Measurements from ENCODE around the gene STAB2.

The STAB2 gene

DNA sequence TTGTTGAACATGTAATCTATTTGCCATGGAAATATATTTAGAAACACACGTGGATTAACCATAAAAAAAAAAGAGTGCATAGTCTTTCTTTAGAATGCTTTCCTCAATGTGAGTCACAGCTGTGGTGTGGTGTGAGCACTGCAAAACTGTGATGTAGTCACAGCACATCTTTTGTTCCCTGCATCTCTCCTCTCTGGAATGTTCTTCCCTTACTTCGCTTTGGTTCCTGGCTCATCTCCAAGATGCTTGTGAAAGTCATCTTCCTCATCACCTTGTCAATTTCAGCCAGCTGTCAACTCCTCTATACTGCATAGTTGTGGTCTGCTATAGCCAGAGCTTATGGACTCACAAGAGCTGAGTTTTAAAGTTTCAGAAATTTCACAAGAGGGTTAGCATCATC, 60.2 kb downstream of the STAB2 start:
- no peak overlapping the region for H3K27ac ChIP-seq
- TF ChIP-seq, protein P1, sequence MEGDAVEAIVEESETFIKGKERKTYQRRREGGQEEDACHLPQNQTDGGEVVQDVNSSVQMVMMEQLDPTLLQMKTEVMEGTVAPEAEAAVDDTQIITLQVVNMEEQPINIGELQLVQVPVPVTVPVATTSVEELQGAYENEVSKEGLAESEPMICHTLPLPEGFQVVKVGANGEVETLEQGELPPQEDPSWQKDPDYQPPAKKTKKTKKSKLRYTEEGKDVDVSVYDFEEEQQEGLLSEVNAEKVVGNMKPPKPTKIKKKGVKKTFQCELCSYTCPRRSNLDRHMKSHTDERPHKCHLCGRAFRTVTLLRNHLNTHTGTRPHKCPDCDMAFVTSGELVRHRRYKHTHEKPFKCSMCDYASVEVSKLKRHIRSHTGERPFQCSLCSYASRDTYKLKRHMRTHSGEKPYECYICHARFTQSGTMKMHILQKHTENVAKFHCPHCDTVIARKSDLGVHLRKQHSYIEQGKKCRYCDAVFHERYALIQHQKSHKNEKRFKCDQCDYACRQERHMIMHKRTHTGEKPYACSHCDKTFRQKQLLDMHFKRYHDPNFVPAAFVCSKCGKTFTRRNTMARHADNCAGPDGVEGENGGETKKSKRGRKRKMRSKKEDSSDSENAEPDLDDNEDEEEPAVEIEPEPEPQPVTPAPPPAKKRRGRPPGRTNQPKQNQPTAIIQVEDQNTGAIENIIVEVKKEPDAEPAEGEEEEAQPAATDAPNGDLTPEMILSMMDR (conservative IDR thresholded peaks at IDR 0.05): no peak

DNA sequence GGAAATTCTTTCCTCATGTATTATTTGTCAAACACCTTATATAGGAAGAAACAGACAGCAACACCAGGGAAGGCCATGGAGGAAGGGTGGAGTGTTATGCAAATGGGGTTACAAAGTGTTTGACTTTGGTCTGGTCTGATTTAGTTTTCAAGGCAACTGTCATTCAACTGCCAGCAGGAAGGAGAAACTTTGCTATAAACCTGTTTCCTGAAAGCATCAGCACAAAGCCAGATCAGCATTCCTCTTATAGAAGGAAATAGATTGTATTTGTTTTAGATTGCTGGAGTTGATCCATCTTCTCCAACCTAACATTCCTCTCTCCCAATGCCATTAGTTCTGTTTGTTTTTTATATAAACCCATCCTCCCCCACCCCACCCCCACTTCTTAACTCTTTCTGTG, 65.7 kb downstream of the STAB2 start:
- H3K27ac ChIP-seq: peak overlapping the region; percentile 81
- TF ChIP-seq, protein P1 (conservative IDR thresholded peaks at IDR 0.05): no peak

DNA sequence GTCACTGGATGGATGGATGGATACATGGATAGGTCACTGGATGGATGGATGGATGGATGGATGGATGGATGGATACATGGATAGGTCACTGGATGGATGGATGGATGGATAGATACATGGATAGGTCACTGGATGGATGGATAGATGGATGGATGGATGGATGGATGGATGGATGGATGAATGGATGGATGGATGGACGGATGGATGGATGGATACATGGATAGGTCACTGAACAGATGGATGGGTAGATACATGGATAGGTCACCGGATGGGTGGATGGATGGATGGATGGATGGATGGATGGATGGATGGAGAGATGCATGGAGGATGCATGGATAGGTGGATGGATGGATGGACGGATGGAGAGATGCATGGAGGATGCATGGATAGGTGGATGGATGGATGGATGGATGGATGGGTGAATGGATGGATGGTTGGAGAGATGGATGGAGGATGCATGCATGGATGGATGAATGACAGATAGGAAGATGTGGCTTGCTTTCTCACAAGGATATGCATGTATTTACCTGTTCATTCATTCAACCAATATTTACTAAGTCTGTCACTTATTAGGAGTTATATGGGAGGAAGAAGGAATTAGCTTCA, 66.6 kb downstream of the STAB2 start:
- H3K27ac ChIP-seq: peak overlapping the region; percentile 81

DNA sequence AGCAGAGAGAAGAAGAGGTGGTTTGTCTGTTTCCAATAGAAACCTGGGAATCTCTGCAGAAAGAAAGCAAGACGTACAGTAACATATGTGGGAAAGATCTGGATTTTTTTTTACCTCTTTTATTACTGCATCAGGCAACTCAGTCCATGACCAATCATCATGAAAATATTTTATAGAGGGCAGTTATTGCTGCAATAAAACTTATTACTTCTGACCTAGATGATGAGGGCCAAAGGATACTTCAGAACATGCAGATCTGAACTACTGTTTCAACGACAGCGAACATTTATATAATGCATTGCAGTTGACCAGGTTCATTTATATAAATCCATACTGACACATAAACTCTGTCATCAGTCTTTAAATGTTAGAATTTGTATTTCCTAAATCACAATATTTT, 67.7 kb downstream of the STAB2 start:
- TF ChIP-seq, protein P1 (conservative IDR thresholded peaks at IDR 0.05): no peak

DNA sequence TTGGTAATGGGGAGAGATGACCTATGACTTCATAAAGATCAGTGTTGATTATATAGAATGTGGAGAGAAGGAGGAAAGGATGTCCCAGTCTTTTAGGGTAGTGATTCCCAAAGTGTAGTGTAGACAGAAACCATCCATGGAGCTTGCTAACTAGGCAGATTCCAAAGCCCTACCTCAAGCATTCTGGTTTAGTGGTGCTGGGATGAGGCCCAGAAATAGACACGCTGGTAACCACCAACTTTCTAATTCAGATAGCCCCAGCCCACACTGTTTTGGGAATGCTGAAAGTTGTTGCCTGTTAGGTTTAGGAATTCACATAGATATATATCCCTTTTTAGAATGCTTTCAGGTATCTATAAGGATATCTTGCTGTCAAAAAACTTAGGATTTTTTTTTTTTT, 69.2 kb downstream of the STAB2 start:
- TF ChIP-seq, protein P1 (conservative IDR thresholded peaks at IDR 0.05): no peak
- H3K27ac ChIP-seq: peak overlapping the region; percentile 81; the same call in 1 of the 2 replicates

More for the DNA sequence above, 67.7 kb downstream of the STAB2 start:
- H3K27ac ChIP-seq: peak overlapping the region; percentile 81

DNA sequence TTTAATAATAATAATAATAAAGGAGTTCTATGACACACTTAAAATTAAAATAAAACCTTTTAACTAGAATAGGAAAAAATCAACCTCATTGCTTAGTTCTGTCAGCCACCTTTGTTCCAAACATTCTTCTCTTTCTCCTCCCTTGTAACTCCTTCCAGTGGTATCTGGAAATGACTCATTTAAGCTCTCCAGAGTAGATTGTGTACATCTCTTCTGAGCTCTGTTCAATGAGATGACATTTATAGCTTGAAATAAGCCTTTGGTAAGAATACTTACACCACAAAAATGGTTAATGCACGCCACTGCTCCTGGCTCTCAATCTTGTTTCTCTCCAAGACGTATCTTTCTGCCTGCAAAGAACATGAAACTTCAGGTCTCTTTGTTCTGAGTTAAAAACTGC, 70.3 kb downstream of the STAB2 start:
- TF ChIP-seq, protein P1 (conservative IDR thresholded peaks at IDR 0.05): no peak
- H3K27ac ChIP-seq: peak overlapping the region; percentile 85

DNA sequence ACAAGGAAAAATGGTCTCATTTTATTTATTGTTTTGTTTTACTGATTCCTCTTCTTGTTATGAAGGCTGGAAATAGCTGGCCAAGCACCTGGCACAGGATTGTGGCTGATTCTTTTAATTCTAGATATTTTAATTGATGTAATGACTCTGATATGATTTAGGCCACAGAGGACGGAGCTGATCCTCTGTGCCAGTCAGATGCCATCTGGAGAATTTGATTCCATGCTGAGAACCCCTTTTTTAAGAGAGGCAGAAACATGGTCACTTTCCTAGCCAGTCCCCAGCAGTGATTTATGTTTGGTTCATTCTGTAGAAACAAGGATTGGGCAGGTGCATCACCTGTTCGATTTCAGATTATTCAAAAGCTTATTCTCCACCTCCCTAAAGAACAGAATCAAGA, 77.6 kb downstream of the STAB2 start:
- TF ChIP-seq, protein P1 (conservative IDR thresholded peaks at IDR 0.05): no peak

DNA sequence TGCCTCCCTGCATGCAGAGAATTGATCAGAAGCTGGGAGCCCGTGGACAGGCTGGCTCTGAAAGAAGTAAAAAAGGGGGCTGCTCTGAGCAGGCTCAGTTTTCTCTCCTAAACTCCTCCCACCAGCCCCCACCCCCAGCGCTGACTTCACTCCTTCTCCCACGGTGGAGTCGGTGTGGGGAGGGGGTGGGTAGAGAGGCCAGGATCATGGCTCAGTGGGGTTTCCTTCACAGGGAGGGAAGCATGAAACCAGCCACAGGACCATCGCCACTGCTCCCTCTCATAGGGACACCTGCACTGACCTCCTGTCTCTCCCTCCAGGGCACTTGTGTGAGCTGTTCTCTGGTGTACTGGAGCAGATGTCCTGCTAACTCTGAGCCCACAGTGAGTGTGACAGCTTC, 78.9 kb downstream of the STAB2 start:
- no peak overlapping the region for H3K27ac ChIP-seq
- TF ChIP-seq, protein P1 (conservative IDR thresholded peaks at IDR 0.05): no peak

More for the DNA sequence above, 77.6 kb downstream of the STAB2 start:
- H3K27ac ChIP-seq: no peak overlapping the region
